GM19025 (cell line): ENCODE data around the gene DGKD.

Experiments used
- ATAC-seq: cut with Tn5 transposase; IDR thresholded peaks from one replicate; pipeline ENCODE4 v1.9.1; 2021; ENCODE audit warnings: mild to moderate bottlenecking, low read depth, moderate library complexity; ENCODE audit not compliant: unreplicated experiment

DGKD gene

GRCh38 chr2:233486778-233487552 lies 132.7 kb downstream of the DGKD start:
- no peak for ATAC-seq

DNA sequence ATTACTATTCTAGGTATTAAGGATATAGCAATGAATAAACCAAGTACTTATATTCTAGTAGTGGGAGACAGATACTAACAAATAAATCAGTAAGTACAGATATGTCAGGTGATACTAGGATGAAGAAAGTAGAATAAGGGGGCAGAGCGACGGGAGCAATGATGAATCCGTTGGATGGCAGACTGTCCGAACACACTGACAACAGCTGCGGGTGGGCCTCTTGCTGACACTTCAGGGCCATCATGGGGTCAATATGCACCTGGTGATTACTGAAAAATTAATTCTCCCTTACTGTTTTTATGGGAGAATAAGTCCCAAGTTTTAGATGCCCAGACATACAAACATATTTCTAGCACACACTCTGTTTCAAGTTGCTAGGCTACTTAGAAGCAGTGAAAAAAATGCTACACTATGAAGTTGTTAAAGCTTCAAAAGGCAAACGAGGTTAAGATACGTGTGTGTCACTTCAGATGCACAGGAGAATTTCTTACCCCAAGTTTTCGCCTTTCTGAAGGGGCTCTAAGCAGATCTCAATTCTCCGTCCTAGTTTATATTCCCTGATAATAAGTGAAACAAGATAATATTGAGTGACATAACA lies 133.6 kb downstream of the DGKD start:
- ATAC-seq: no peak

DNA sequence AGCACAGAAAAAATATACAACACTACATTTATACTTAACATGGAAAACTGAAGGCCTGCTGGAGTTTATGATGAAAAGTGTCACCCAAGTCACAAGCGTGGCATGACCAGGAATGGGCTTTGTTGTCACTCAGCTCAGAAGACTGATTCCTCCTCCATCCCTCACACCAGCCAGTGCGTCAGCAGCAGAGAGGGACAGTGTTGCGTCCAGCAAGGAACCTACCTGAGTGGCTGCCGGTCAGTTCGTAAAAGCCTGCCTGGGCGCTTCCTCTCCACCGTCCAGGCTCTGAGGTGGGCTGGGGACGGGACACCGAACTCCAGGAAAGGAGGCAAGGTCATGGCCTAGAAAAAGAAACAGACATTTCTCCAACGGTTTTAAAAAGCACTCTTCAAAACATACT lies 134.8 kb downstream of the DGKD start:
- no peak for ATAC-seq

DNA sequence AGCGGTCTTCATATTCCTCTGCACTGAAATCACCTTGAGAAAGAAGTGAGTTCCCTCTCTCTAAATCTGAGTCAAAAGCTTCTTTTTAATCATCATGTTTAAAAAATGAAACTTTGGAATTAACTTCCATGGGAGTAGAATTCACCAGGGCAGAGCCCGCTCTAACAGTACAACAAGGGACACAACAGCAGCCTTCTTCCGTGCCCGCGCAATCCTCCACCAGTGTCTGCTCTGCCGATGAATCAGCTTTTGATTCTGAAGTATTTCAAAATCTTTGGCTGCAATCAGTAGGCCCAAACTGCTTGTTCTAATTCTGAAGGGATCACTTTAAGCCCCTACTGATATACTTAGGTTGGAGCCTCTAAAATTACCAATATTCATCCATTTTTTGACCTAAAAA lies 135.4 kb downstream of the DGKD start:
- no peak for ATAC-seq

GRCh38 chr2:233490831-233491230 lies 136.5 kb downstream of the DGKD start:
- no peak for ATAC-seq

DNA sequence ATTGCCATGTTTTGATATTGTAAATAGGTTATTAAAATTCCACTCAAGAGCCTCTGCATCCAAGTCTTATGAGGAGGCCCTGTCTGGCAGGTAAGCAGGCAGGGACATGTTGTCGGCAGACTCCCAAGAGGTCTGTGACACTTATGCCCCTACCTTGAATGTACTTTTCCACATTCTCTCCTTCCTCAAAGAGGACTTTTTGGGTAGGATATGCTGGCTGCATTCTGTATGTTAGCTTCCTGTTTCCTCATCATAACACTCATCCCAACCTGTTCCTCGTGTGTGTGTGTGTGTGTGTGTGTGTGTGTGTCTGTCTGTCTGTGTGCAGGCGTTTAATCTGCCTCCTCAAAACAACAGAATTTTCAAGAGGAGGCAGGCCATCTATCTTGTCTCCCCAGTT lies 137.0 kb downstream of the DGKD start:
- no peak for ATAC-seq

GRCh38 chr2:233492078-233492477 lies 137.8 kb downstream of the DGKD start:
- ATAC-seq: no peak

DNA sequence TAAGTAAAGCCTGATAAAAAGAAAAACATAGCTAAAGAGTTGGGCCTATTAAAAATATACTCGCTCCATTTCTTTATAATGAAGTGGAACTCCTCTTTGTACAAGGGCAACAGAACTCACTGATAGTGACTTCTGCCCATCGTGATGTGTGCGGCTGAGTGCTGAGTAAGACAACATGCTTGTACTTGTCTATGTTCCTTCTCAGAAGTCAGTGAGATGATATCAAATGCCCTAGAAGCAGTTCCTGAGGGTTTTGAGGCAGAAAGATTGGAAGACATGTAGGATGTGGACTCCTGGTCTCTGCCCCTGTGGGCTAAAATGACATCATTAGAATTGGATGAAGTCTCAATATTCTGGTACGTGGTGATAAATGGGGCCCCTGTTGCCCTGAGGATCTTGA lies 138.5 kb downstream of the DGKD start:
- no peak for ATAC-seq

GRCh38 chr2:233495503-233496496 lies 141.5 kb downstream of the DGKD start:
- no peak for ATAC-seq

DNA sequence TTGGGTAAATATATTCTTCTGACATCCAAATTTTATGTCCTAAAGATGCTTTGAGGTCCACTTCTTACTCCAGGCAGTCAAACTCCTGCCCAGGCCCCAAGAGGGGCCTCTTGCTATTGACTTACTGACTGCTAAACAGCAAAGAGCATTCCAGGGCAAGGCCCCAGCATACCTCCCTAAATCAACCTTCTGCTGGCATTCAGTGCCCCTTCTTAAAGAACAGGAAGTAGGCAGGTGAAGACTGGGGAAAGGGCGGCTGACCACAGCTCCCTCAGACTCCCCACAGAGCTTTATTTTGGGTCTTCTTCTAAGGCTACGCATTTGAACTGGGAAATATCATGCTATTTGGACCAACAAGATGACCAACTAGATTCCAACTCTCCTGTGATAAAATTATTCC lies 143.4 kb downstream of the DGKD start:
- ATAC-seq: no peak

DNA sequence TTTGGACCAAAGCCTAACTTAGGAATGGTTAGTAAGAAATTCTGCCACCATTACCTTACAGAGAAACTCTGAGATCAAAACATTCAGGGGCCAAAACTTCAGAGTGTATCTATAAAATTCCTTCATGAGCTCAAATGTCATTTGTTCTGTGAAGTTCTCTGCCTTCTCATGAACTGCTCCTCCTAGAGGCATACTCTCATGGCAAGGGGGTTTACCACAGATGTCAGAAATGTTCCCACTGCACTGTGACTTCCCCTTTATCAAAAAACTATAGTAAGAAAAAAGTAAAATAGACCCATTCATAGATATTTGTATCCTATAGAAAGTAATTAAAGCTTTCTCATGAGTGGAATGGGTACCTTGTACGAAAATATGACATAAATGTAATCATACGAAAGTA lies 143.8 kb downstream of the DGKD start:
- ATAC-seq: no peak

GRCh38 chr2:233499928-233500327 lies 145.6 kb downstream of the DGKD start:
- ATAC-seq: no peak

DNA sequence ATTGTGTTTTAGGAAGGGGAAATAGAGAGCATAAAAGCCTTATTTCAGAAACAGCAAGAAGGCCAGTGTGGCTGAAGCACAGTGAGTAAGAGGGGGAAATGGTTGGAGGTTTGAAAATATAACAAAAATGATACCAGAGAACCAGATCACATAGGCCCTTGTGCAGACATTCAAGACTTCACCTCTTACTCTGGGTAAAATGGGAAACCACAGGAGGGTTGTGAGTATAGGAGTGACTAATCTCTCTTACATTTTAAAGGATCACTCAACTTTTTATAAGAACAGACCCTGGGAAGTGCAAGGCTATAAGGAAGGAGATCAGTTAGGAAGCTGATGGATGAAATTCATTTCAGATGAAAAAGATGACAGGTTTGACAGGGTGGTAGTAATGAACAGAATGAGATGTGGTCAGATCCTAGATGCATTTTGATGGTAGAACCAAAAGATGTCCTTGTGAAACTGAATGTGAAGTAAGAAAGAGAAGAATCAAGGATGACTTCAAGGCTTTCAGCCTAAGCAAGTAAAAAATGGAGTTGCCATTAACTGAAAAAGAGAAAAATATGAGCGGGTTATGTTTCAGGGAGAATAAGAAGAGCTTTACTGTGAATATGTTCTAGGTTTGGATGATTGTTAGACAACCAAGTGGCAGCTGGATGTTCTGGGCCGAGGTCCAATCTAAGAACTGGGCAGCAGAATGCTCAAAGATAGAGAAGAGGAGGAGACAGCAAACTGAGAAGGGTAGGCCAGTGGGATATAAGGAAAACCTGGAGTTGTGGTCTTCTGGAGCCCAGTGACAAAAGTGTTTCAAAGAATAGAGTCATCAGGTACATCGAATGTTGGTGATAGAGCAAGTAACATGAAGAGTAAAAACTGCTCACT lies 147.1 kb downstream of the DGKD start:
- ATAC-seq: no peak

DNA sequence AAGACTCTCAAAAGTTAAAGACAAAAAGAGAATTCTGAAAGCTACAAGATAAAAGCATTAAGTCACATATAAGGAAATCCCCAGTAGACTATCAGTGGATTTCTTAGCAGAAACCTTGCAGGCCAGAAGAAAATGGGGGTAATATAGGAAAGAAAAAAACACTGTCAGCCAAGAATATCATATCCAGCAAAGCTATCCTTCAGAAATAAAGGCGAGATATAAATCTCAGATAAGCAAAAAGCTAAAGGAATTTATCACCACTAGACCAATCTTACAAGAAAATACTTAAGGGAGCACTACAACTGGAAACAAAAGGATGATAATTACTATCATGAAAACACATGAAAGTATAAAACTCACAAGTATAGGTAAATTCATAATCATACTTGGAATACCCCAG lies 149.2 kb downstream of the DGKD start:
- no peak for ATAC-seq

DNA sequence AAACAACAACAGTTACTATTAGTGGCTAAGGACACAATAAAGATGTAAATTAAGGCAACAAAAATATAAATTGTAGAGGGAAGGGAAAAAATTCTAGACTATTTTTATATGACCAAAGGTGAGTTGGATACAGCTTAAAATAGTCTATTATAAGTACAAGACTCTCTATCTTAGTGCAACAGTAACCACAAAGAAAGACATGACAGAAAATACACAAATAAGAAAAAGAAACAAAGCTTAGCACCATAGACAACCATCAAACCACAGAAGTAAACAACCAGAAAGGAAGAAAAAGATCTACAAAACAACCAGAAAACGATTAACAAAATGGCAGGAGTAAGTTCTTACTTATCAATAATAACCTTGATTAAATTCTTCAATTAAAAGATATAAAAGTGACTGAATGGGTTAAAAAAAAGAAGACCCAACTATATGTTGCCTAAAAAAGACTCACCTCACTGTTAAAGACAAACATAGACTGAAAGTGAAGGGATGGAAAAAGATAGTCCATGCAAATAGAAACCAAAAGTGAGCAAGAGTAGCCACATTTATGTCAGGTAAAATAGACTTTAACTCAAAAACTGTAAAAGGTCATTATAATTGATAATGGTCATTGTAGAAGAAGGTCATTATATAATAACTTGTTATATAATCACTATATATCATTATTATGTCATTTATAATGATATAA lies 149.8 kb downstream of the DGKD start:
- ATAC-seq: no peak

GRCh38 chr2:233513953-233514655 lies 159.8 kb downstream of the DGKD start:
- ATAC-seq: peak; percentile 49

DNA sequence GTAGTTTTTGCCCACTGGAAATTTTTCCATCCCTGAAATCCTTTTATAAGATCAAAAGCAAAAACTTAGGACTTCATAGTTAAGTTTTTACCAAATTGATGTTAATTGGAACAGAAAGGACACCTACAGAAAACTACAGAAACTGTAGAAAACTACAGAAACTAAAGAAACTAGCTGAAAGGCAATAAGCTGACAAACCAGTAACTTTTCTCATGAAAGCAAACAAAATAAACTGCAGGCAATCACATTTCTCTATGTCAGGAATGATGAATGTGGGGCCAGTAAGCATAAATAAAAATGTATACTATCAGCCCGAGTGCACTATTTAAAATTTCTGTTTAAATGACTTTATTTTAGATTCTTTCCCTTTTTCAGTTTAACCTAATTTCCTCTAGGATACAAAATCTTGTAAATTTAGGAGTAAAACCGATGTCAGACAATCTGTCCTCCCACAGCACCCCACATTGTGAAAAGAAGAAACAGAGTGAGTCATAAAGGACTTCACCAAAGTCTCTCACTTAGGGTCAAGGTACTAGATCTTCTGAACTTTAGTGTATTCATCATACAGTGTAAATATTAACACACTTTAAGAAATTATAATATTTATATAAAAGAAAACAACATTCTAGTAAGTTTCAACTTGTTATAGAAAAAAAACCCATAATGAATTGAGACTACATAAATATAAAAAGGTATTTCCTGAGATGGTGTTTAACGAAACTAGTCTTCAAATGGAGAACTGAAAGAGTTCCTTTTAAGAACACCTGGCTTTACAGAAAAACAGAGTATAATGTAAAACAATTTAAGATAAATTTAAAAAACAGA lies 165.7 kb downstream of the DGKD start:
- ATAC-seq: peak; percentile 83
